ENCODE results near the gene DUOXA2.

GRCh38 chr15:45136378-45136764 lies 22.2 kb downstream of the DUOXA2 start:
- TF ChIP-seq EZH2phosphoT487 (IDR thresholded peaks at IDR 0.05; ENCODE audit: insufficient read depth, low read depth) (no peak), EZH2 (IDR thresholded peaks at IDR 0.05; ENCODE audit: insufficient read depth, poor library complexity, severe bottlenecking) (no peak)

Data from GM23248 (cell line).